HepG2 (cell line): ENCODE results near the gene ZPR1. TPM values are rescaled to one million over a fixed set of nuclear protein-coding genes. Genes with fewer than 3 reads are reported as not detected.
A peak's percentile ranks its signal among the peaks of the same experiment; 100 is the strongest.

ENCODE experiments used
- ARID4A ChIP-seq: sonication (generic); formaldehyde crosslinking; IDR thresholded peaks from 2 replicates; pipeline ENCODE4 v1.5.0; 2020; ENCODE audit warnings: mild to moderate bottlenecking, missing genetic modification reagents, borderline replicate concordance
- ATF6 ChIP-seq: sonication (generic); formaldehyde crosslinking; conservative IDR thresholded peaks from 2 replicates; pipeline ENCODE4 v1.4.0; 2020; ENCODE audit warnings: missing genetic modification reagents
- ATF7 ChIP-seq, 2 experiments: fragments of 450-650 bp in 1 of 2; sonication (generic) in 1 of 2; formaldehyde crosslinking in 1 of 2; IDR thresholded peaks; 2 replicates each; pipeline versions ENCODE4 v1.4.0 to v1.6.1; 2016 to 2020; ENCODE audit warnings: antibody characterized with exemption in 1 of 2, mild to moderate bottlenecking in 1 of 2, missing genetic modification reagents in 1 of 2
- BRD4 ChIP-seq: sonication (generic); formaldehyde crosslinking; IDR thresholded peaks from 2 replicates; pipeline ENCODE4 v1.4.0; 2020; ENCODE audit warnings: missing genetic modification reagents
- HDAC2 ChIP-seq: sonication (generic); formaldehyde crosslinking; IDR thresholded peaks from 2 replicates; pipeline ENCODE4 v1.4.0; 2020; ENCODE audit warnings: missing genetic modification reagents
- HNRNPLL ChIP-seq: fragments of 200-400 bp; formaldehyde crosslinking; IDR thresholded peaks from 2 replicates; pipeline ENCODE4 v1.6.1; 2017; ENCODE audit warnings: mild to moderate bottlenecking, low read depth, low read length; ENCODE audit not compliant: poor library complexity, severe bottlenecking
- LCORL ChIP-seq, 2 experiments: fragments of 450-650 bp in 1 of 2; sonication (generic) in 1 of 2; formaldehyde crosslinking in 1 of 2; IDR thresholded peaks; 2 replicates each; pipeline versions ENCODE4 v1.5.0 to v1.6.1; 2017 to 2020; ENCODE audit warnings: antibody characterized with exemption in 1 of 2, missing genetic modification reagents in 1 of 2
- MEIS2 ChIP-seq: sonication (generic); formaldehyde crosslinking; IDR thresholded peaks from 2 replicates; pipeline ENCODE4 v1.9.0; 2021; ENCODE audit warnings: mild to moderate bottlenecking, missing genetic modification reagents
- MTA3 ChIP-seq: sonication (generic); formaldehyde crosslinking; IDR thresholded peaks from 2 replicates; pipeline ENCODE4 v1.4.0; 2020; ENCODE audit warnings: missing genetic modification reagents
- NFATC3 ChIP-seq: sonication (generic); formaldehyde crosslinking; IDR thresholded peaks from 2 replicates; pipeline ENCODE4 v1.5.1; 2020; ENCODE audit warnings: mild to moderate bottlenecking, missing genetic modification reagents
- REPIN1 ChIP-seq: sonication (generic); formaldehyde crosslinking; IDR thresholded peaks from 2 replicates; pipeline ENCODE4 v1.8.0; 2022; ENCODE audit warnings: missing genetic modification reagents, low read depth, mild to moderate bottlenecking, borderline replicate concordance
- SRSF4 ChIP-seq: fragments of 200-400 bp; formaldehyde crosslinking; IDR thresholded peaks from one replicate; pipeline ENCODE4 v1.6.1; 2018; ENCODE audit warnings: mild to moderate bottlenecking, low read depth, low read length, moderate library complexity; ENCODE audit not compliant: poor library complexity, severe bottlenecking
- TMF1 ChIP-seq: sonication (generic); formaldehyde crosslinking; IDR thresholded peaks from 2 replicates; pipeline ENCODE4 v1.8.1; 2022; ENCODE audit warnings: low read depth, missing genetic modification reagents
- ZFX ChIP-seq: sonication (generic); formaldehyde crosslinking; IDR thresholded peaks from 2 replicates; pipeline ENCODE4 v1.4.0; 2020; ENCODE audit warnings: mild to moderate bottlenecking, low read depth, missing genetic modification reagents, moderate library complexity
- ZMYM4 ChIP-seq: sonication (generic); formaldehyde crosslinking; IDR thresholded peaks from 2 replicates; pipeline ENCODE4 v1.8.1; 2023; ENCODE audit warnings: mild to moderate bottlenecking, missing genetic modification reagents
- ZNF136 ChIP-seq: sonication (generic); formaldehyde crosslinking; IDR thresholded peaks from 2 replicates; pipeline ENCODE4 v1.8.1; 2022; ENCODE audit warnings: low read depth, mild to moderate bottlenecking, moderate library complexity, missing genetic modification reagents
- ZNF224 ChIP-seq: sonication (generic); formaldehyde crosslinking; IDR thresholded peaks from 2 replicates; pipeline ENCODE4 v1.5.0; 2020; ENCODE audit warnings: mild to moderate bottlenecking, missing genetic modification reagents
- ZNF282 ChIP-seq: fragments of 450-650 bp; IDR thresholded peaks from 2 replicates; pipeline ENCODE4 v1.6.1; 2018; ENCODE audit not compliant: partially characterized antibody
- ZNF501 ChIP-seq: sonication (generic); formaldehyde crosslinking; IDR thresholded peaks from 2 replicates; pipeline ENCODE4 v1.5.1; 2020; ENCODE audit warnings: mild to moderate bottlenecking, moderate library complexity, missing genetic modification reagents
- ZNF788 ChIP-seq: sonication (generic); formaldehyde crosslinking; IDR thresholded peaks from 2 replicates; pipeline ENCODE4 v1.5.0; 2020; ENCODE audit warnings: mild to moderate bottlenecking, missing genetic modification reagents, borderline replicate concordance
- polyA plus RNA-seq, 8 experiments: library from polyadenylated mRNA; depleted of rRNA in 3 of 8; stranded (reverse) in 7 of 8; unstranded in 1 of 8; fragments of >200 nt; fragmentation: Illumina TruSeq in 4 of 8; extraction: Trizol in 4 of 8; gene quantifications; 2 replicates each; pipeline versions ENCODE4 v1.2.1 to v1.2.3, GENCODE V29; 2011 to 2016; ENCODE audit warnings: low read depth in 4 of 8, missing spikeins in 1 of 8, mixed read lengths in 1 of 8; ENCODE audit not compliant: insufficient read depth in 1 of 8
- total RNA-seq, 5 experiments: library from RNA; depleted of rRNA; stranded (reverse); fragments of >200 nt; fragmentation: Illumina TruSeq; extraction: Trizol; gene quantifications; 2 replicates each; pipeline ENCODE4 v1.2.3, GENCODE V29; 2016; ENCODE audit warnings: low read depth in 1 of 5
- TF ChIP-seq, protein P1 (sequence below): sonication (generic); formaldehyde crosslinking; conservative IDR thresholded peaks from 2 replicates; pipeline ENCODE4 v1.8.0; 2022; ENCODE audit warnings: missing genetic modification reagents

ZPR1 gene
- total and polyA plus RNA-seq, 2 of the 13 experiments (the other 11 are each of a cell fraction or from before 2014, with no cell fraction given) = 40.0 to 79.3 TPM

DNA sequence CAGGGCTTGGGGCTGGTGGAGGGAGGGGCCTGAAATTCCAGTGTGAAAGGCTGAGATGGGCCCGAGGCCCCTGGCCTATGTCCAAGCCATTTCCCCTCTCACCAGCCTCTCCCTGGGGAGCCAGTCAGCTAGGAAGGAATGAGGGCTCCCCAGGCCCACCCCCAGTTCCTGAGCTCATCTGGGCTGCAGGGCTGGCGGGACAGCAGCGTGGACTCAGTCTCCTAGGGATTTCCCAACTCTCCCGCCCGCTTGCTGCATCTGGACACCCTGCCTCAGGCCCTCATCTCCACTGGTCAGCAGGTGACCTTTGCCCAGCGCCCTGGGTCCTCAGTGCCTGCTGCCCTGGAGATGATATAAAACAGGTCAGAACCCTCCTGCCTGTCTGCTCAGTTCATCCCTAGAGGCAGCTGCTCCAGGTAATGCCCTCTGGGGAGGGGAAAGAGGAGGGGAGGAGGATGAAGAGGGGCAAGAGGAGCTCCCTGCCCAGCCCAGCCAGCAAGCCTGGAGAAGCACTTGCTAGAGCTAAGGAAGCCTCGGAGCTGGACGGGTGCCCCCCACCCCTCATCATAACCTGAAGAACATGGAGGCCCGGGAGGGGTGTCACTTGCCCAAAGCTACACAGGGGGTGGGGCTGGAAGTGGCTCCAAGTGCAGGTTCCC lies 41.8 kb upstream of the ZPR1 start, which contains the start of gene APOC3 (continued):
- TF ChIP-seq NFATC3 (CRISPR knock-in tag) (no peak), REPIN1 (CRISPR knock-in tag) (peak; percentile 85; the same call in 1 of the 2 replicates), ZFX (CRISPR knock-in tag) (peak; percentile 75), ATF7 (IDR thresholded peaks at IDR 0.05) (no peak), ATF7 (CRISPR knock-in tag; IDR thresholded peaks at IDR 0.05) (peak; percentile 75; the same call in 1 of the 2 replicates), ZNF788 (peak; percentile 69; the same call in 1 of the 2 replicates), BRD4 (CRISPR knock-in tag) (peak; percentile 12), MTA3 (CRISPR knock-in tag) (no peak), ZNF224 (CRISPR knock-in tag) (0 out of 2 replicates have a peak, but pooled peaks have one; percentile 35), ZNF136 (CRISPR knock-in tag) (no peak), ZMYM4 (CRISPR knock-in tag) (peak; percentile 80), TMF1 (CRISPR knock-in tag) (peak; percentile 84), HNRNPLL (no peak), HDAC2 (CRISPR knock-in tag) (peak; percentile 60), ZNF282 (no peak), SRSF4 (no peak), ZNF501 (peak; percentile 38; the same call in 1 of the 2 replicates), LCORL (IDR thresholded peaks at IDR 0.05) (no peak), LCORL (CRISPR knock-in tag; IDR thresholded peaks at IDR 0.05) (peak; percentile 85), ATF6 (CRISPR knock-in tag) (no peak), MEIS2 (CRISPR knock-in tag) (peak; percentile 56; the same call in 1 of the 2 replicates), ARID4A (CRISPR knock-in tag) (peak; percentile 60)
- TF ChIP-seq, protein P1, sequence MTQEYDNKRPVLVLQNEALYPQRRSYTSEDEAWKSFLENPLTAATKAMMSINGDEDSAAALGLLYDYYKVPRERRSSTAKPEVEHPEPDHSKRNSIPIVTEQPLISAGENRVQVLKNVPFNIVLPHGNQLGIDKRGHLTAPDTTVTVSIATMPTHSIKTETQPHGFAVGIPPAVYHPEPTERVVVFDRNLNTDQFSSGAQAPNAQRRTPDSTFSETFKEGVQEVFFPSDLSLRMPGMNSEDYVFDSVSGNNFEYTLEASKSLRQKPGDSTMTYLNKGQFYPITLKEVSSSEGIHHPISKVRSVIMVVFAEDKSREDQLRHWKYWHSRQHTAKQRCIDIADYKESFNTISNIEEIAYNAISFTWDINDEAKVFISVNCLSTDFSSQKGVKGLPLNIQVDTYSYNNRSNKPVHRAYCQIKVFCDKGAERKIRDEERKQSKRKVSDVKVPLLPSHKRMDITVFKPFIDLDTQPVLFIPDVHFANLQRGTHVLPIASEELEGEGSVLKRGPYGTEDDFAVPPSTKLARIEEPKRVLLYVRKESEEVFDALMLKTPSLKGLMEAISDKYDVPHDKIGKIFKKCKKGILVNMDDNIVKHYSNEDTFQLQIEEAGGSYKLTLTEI (CRISPR knock-in tag) = no peak
